ENCODE results near the gene SHISAL1. TPM values are rescaled to one million over a fixed set of nuclear protein-coding genes. Genes with fewer than 3 reads are reported as not detected.
"Not testable (repeated sequence)": the region's sequence is repeated elsewhere in the genome, so short reads cannot be mapped to it uniquely, and the experiment has no call there.

Gene SHISAL1
- total RNA-seq, 1 donor from 2014 or later, result not detected

- H3K9me3 Mint-ChIP-seq, result peaks cover 10% of the 10 kb centered on the region
- intact Hi-C loops (cut with micrococcal nuclease), result no loop called here
- no peak for DNase-seq
- H3K36me3 Mint-ChIP-seq (ENCODE audit: low read depth), result no peaks in the 10 kb centered on the region
- peaks cover 11% of the 10 kb centered on the region for H3K27me3 Mint-ChIP-seq
- no peak overlapping the region for H3K27ac Mint-ChIP-seq
- H3K4me3 Mint-ChIP-seq, result no peak overlapping the region
- H3K4me1 Mint-ChIP-seq, result no peaks in the 10 kb centered on the region
Observed at GRCh38 chr22:44249376-44250147, 63.2 kb downstream of the SHISAL1 start.

- H3K27ac Mint-ChIP-seq, result no peak overlapping the region
- H3K27me3 Mint-ChIP-seq, result peaks cover 11% of the 10 kb centered on the region
- H3K4me1 Mint-ChIP-seq, result no peaks in the 10 kb centered on the region
- intact Hi-C loops (cut with micrococcal nuclease), result no loop called here
- H3K4me3 Mint-ChIP-seq, result no peak overlapping the region
- DNase-seq, result no peak
- H3K9me3 Mint-ChIP-seq, result peaks cover 10% of the 10 kb centered on the region
- H3K36me3 Mint-ChIP-seq (ENCODE audit: low read depth), result no peaks in the 10 kb centered on the region
Observed at GRCh38 chr22:44248926-44249325, 63.8 kb downstream of the SHISAL1 start.

GRCh38 chr22:44247923-44248892 lies 64.5 kb downstream of the SHISAL1 start:
- H3K36me3 Mint-ChIP-seq (ENCODE audit: low read depth), result no peaks in the 10 kb centered on the region
- intact Hi-C loops (cut with micrococcal nuclease), result no loop called here
- H3K27me3 Mint-ChIP-seq, result peaks cover 8% of the 10 kb centered on the region
- no peak for DNase-seq
- peaks cover 10% of the 10 kb centered on the region for H3K9me3 Mint-ChIP-seq
- H3K27ac Mint-ChIP-seq, result no peak overlapping the region
- no peak overlapping the region for H3K4me3 Mint-ChIP-seq
- no peaks in the 10 kb centered on the region for H3K4me1 Mint-ChIP-seq

- H3K4me3 Mint-ChIP-seq, result no peak overlapping the region
- H3K4me1 Mint-ChIP-seq, result no peaks in the 10 kb centered on the region
- no peak for DNase-seq
Observed at GRCh38 chr22:44247346-44247745, 65.4 kb downstream of the SHISAL1 start.

GRCh38 chr22:44246615-44247326 lies 66.0 kb downstream of the SHISAL1 start:
- H3K9me3 Mint-ChIP-seq, result peaks cover 10% of the 10 kb centered on the region
- intact Hi-C loops (cut with micrococcal nuclease), result no loop called here
- no peak overlapping the region for H3K4me3 Mint-ChIP-seq
- H3K27ac Mint-ChIP-seq, result no peak overlapping the region
- no peaks in the 10 kb centered on the region for H3K4me1 Mint-ChIP-seq
- no peak for DNase-seq
- H3K27me3 Mint-ChIP-seq, result peaks cover 4% of the 10 kb centered on the region
- no peaks in the 10 kb centered on the region for H3K36me3 Mint-ChIP-seq (ENCODE audit: low read depth)

More at GRCh38 chr22:44247346-44247745, 65.4 kb downstream of the SHISAL1 start:
- H3K36me3 Mint-ChIP-seq (ENCODE audit: low read depth), result no peaks in the 10 kb centered on the region
- no peak overlapping the region for H3K27ac Mint-ChIP-seq
- peaks cover 10% of the 10 kb centered on the region for H3K9me3 Mint-ChIP-seq
- peaks cover 6% of the 10 kb centered on the region for H3K27me3 Mint-ChIP-seq
- intact Hi-C loops (cut with micrococcal nuclease), result no loop called here

GRCh38 chr22:44245867-44246266 lies 66.9 kb downstream of the SHISAL1 start:
- H3K4me1 Mint-ChIP-seq, result no peaks in the 10 kb centered on the region
- no peak overlapping the region for H3K27ac Mint-ChIP-seq
- intact Hi-C loops (cut with micrococcal nuclease), result no loop called here
- peaks cover 7% of the 10 kb centered on the region for H3K27me3 Mint-ChIP-seq
- H3K36me3 Mint-ChIP-seq (ENCODE audit: low read depth), result no peaks in the 10 kb centered on the region
- peaks cover 10% of the 10 kb centered on the region for H3K9me3 Mint-ChIP-seq
- DNase-seq, result no peak
- no peak overlapping the region for H3K4me3 Mint-ChIP-seq

GRCh38 chr22:44245438-44245837 lies 67.3 kb downstream of the SHISAL1 start:
- DNase-seq, result no peak
- Mint-ChIP-seq H3K27me3 (peaks cover 10% of the 10 kb centered on the region), H3K36me3 (ENCODE audit: low read depth) (no peaks in the 10 kb centered on the region), H3K9me3 (peaks cover 8% of the 10 kb centered on the region), H3K4me1 (no peaks in the 10 kb centered on the region), H3K27ac (no peak overlapping the region), H3K4me3 (no peak overlapping the region)
- intact Hi-C loops (cut with micrococcal nuclease), result no loop called here

GRCh38 chr22:44244265-44244822 lies 68.4 kb downstream of the SHISAL1 start:
- H3K36me3 Mint-ChIP-seq (ENCODE audit: low read depth), result no peaks in the 10 kb centered on the region
- H3K4me3 Mint-ChIP-seq, result no peak overlapping the region
- DNase-seq, result no peak
- intact Hi-C loops (cut with micrococcal nuclease), result no loop called here
- no peak overlapping the region for H3K27ac Mint-ChIP-seq
- H3K27me3 Mint-ChIP-seq, result peaks cover 12% of the 10 kb centered on the region
- H3K9me3 Mint-ChIP-seq, result no peaks in the 10 kb centered on the region
- H3K4me1 Mint-ChIP-seq, result no peaks in the 10 kb centered on the region

- H3K4me3 Mint-ChIP-seq, result no peak overlapping the region
- intact Hi-C loops (cut with micrococcal nuclease), result no loop called here
Observed at GRCh38 chr22:44243761-44244160, 69.0 kb downstream of the SHISAL1 start.

GRCh38 chr22:44242946-44243724 lies 69.6 kb downstream of the SHISAL1 start:
- Mint-ChIP-seq H3K36me3 (ENCODE audit: low read depth) (no peaks in the 10 kb centered on the region), H3K9me3 (no peaks in the 10 kb centered on the region), H3K27ac (no peak overlapping the region), H3K4me1 (no peaks in the 10 kb centered on the region), H3K27me3 (peaks cover 17% of the 10 kb centered on the region), H3K4me3 (no peak overlapping the region)
- intact Hi-C loops (cut with micrococcal nuclease), result no loop called here
- DNase-seq, result no peak

More at GRCh38 chr22:44243761-44244160, 69.0 kb downstream of the SHISAL1 start:
- Mint-ChIP-seq H3K27ac (no peak overlapping the region), H3K9me3 (no peaks in the 10 kb centered on the region), H3K4me1 (no peaks in the 10 kb centered on the region), H3K36me3 (ENCODE audit: low read depth) (no peaks in the 10 kb centered on the region), H3K27me3 (peaks cover 17% of the 10 kb centered on the region)
- no peak for DNase-seq

GRCh38 chr22:44241121-44241520 lies 71.6 kb downstream of the SHISAL1 start:
- H3K4me1 Mint-ChIP-seq; H3K9me3 Mint-ChIP-seq; intact Hi-C loops (cut with micrococcal nuclease); DNase-seq; H3K4me3 Mint-ChIP-seq; H3K27ac Mint-ChIP-seq; H3K36me3 Mint-ChIP-seq (ENCODE audit: low read depth): not testable (repeated sequence)
- H3K27me3 Mint-ChIP-seq, result peaks cover 26% of the 10 kb centered on the region

- no peaks in the 10 kb centered on the region for H3K9me3 Mint-ChIP-seq
- no peak for DNase-seq
- no peak overlapping the region for H3K27ac Mint-ChIP-seq
- H3K27me3 Mint-ChIP-seq, result peaks cover 26% of the 10 kb centered on the region
- no peak overlapping the region for H3K4me3 Mint-ChIP-seq
- intact Hi-C loops (cut with micrococcal nuclease), result no loop called here
- H3K36me3 Mint-ChIP-seq (ENCODE audit: low read depth), result no peaks in the 10 kb centered on the region
- H3K4me1 Mint-ChIP-seq, result no peaks in the 10 kb centered on the region
Observed at GRCh38 chr22:44237290-44237689, 75.5 kb downstream of the SHISAL1 start.

GRCh38 chr22:44234372-44234771 lies 78.4 kb downstream of the SHISAL1 start:
- H3K36me3 Mint-ChIP-seq (ENCODE audit: low read depth); H3K9me3 Mint-ChIP-seq; DNase-seq; H3K4me3 Mint-ChIP-seq; intact Hi-C loops (cut with micrococcal nuclease); H3K4me1 Mint-ChIP-seq; H3K27ac Mint-ChIP-seq: not testable (repeated sequence)
- peaks cover 16% of the 10 kb centered on the region for H3K27me3 Mint-ChIP-seq
